Measurements from ENCODE around the gene CA10.

DNA sequence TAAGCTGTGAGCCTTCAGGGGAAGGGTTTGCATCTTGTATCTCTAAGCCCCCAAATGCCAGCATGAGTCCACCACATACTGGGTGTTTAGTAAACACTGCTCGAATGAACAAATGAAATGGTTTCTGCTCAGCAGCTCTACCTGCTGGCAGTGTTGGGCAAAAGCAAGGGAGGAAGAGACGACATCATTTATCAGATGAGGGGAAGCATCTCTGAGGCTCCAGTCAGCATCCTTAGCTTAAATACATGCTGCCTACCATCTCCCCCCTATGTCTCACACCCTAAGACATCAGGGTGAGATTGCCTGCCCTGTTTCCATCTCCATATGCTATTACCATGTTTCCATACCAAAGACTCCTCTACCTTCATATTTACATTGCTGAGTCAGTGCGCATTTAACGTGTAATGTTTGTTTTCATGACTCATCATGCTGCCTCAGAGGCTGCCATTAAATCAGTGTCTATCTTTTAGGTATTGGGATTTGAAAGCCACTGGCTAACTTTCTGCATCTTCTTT, 518.3 kb downstream of the CA10 start:
- TF ChIP-seq RCOR1 (IDR thresholded peaks at IDR 0.05; ENCODE audit: insufficient replicate concordance, low read length) = no peak
- no peak for TF ChIP-seq CEBPB (IDR thresholded peaks at IDR 0.05; ENCODE audit: low read depth, low read length)
- no peak for TF ChIP-seq CTCF (conservative IDR thresholded peaks at IDR 0.05; ENCODE audit: low read depth, low read length)
